GM18858 (cell line): ENCODE data around the gene ZNF362.
"Not testable (repeated sequence)": the region's sequence is repeated elsewhere in the genome, so short reads cannot be mapped to it uniquely, and the experiment has no call there.

ENCODE experiments used
- ATAC-seq: cut with Tn5 transposase; IDR thresholded peaks from one replicate; pipeline ENCODE4 v1.9.1; 2021; ENCODE audit not compliant: unreplicated experiment

Gene ZNF362, protein sequence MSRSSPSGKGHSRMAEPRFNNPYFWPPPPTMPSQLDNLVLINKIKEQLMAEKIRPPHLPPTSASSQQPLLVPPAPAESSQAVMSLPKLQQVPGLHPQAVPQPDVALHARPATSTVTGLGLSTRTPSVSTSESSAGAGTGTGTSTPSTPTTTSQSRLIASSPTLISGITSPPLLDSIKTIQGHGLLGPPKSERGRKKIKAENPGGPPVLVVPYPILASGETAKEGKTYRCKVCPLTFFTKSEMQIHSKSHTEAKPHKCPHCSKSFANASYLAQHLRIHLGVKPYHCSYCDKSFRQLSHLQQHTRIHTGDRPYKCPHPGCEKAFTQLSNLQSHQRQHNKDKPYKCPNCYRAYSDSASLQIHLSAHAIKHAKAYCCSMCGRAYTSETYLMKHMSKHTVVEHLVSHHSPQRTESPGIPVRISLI

DNA sequence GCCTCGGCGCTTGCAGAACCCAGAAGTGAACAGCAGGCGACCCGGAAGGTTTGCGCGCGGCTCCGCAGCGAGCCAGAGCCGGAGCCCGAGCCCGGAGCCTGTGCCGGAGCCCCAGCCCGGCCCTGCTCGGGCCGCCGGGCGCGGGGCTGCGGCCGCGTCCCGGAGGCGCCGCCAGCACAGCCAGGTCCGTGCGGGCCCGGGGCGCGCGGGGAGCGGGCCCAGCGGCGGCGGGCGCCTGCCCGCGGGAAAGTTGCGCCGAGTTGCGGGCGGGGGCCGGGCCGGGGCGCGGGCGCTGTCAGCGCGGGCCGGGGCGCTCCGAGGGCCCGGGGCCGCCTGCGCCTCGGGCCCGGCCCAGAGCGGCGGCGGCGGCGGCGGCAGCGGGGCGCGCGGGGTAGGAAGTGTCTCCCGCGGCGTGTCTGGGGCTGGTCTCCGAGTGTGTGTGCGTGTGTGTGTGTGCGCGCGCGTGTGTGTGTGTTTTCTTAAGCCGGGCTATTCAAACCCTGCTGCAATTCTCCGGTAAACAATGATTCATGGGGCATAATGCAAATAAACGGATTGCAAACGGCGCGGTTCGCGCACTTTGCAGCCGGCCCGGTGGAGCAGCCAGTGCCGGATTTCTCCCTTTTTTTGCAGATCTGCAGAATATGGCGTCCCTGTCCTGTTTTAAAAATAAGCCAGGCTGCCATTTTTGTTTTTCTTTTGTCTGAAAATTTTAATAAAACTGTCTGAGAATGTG is at the start of gene ZNF362:
Gene ZNF362, plus strand, starts transcription at position 22 of the 736 bp plus-strand sequence. CDS start 14,083 bp downstream, outside the sequence.
- no peak for ATAC-seq

DNA sequence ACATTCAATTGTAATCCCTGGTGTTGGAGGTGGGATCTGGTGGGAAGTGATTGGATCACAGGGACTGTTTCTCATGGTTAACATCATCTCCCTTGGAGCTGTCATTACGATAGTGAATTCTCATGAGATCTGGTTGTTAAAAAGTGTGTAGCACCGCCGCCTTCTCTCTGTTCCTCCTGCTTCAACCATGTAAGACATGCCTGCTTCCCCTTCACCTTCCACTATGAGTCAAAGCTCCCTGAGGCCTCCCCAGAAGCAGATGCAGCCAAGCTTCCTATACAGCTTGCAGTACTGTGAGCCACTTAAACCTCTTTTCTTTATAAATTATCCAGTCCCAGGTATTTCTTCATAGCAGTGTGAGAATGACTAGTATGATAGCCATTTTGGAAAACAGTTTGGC is 44.3 kb upstream of the ZNF362 start:
- no peak for ATAC-seq

DNA sequence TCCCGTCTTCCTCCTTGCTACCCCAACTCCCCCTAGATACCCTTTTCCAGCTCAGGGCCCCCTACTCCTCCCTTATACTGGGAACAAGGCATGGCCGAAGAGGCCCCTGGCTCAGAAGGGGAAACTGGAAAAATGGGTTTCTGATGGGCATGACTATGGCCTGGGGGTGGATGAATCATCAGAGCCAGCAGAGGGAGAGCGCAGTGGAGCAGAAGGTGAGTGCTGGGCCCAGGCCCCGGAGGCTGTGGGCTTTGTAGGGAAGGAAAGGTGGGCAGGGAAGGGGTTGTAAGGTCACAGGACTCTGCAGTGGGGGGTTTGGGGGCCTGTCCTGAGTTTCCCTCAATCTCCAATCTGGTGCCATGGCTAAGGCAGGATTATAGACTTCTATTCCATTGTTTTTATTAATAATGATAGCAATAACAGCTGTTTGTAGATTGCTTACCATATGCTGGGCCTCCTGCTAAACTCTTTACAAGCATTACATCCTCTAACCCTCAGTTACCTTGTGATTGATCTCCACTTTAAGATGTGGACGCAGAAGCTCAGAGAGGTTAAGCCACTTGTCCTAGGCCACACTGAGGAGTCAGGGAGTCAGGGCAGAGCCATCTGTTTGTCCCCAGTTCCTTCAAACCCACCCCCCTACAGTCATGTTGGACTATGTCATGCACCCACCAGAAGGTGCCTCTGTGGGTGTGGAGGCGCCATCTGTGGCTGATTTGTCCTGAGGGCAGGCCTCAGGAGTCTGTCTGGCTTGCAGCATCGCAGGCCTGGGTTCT is 36.2 kb upstream of the ZNF362 start:
- no peak for ATAC-seq

DNA sequence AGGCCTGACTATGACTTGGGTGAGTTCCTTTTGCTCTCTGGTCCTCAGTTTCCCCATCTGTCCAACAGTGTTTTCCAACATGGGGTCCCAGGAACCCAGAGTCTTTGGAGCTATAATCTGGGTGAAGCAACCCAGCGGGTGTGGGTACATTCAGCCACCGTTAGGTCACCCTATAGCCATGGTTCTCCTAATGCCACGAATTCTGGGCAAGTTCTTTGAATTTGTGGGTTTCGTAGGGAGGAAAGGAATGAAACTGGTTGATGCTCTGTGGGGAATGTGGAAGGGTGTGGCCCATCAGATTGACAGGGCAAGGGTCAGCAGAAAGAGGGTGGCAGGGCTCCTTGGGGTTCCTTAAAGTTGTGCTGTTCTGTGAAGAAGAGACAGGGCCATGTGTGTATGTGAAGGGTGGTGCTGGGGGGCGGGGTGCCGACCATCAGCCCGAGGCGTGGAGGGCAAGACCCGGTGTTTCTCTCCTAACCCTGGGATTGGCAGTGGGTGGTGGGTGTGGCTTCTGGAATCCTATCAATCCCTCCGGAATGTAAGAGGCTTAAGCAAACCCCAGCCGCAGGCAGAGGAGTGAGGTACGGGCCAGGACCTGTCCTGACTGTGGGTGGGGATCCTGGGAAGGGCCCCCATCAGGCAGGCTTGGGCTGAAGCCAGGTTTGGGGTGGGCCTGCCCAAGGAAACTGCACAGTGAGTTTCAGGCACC is 35.5 kb upstream of the ZNF362 start:
- ATAC-seq = no peak

DNA sequence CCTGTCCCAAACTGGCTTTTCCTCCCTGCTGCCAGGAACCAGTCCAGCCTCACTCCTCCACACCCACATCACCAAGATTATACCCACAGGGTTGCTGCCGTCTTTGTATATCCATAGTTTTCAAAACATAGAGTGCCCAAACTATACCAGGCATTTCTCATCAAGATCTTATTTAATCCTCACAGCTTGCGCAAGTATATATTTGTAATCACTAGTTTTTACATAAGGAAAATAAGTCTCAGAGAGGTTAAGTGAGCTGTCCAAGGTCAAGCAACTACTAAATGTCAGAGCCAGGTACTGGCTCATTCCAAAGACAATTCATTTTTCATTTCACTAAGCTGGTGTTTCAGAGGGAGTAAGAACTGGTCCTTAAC is 34.9 kb upstream of the ZNF362 start:
- no peak for ATAC-seq

DNA sequence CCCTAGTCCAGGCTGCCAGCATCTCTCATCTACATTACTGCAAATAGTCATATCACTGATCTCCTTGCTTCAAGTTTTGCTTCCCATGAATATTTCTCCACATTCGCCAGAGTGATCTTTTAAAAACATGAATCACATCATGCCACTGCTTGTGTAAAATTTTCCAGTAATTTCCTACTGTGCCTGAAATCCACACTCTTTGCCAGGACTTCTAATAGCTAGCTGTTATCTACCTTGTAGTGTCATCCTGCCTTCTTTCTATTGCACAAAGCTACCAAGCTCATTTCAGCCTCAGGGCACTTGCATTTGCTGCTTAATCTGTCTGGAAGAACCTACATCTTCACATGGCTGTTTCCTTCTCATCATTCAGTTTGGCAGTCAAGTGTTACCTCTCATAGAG is 33.9 kb upstream of the ZNF362 start:
- no peak for ATAC-seq

DNA sequence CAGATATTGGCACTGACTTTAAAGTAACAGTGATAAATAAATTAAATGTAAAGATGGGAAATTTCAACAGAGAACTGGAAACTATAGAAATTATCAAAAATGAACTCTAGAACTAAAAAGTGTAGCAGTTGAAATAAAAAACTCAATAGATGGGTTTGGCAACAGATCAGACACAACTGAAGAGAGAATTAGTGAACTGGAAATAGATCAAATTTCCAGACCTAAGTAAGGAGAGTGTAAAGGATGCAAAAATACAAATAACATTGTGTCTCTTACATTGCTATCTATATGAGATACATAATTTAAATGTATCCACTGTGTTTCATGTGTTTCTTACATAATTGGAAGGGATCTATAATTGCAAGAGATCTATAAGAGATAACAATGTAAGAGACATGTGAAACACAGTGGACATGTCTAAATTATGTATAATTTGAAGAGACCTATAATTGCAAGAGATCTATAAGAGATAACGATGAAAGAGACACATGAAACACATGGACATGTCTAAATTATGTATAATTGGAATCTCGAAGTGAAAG is 32.1 kb upstream of the ZNF362 start:
- no peak for ATAC-seq

DNA sequence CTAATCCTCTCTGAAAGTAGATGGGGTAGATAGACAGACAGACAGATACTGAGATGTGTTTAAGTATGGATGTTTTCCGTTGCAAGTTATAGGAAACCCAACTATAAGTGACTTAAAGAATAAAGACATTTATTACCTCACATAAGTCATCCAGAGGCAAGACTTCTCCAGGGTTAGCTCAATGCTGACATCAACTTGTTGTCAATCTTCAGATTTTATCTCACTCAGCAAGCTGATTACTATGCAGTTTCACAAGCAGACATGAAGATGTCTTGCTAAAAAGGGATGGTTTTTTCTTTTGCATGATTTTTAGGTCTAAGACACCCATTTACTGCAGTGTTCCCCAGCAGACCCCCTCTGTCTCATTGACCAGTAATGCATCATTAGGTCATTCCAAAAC is 30.7 kb upstream of the ZNF362 start:
- no peak for ATAC-seq

DNA sequence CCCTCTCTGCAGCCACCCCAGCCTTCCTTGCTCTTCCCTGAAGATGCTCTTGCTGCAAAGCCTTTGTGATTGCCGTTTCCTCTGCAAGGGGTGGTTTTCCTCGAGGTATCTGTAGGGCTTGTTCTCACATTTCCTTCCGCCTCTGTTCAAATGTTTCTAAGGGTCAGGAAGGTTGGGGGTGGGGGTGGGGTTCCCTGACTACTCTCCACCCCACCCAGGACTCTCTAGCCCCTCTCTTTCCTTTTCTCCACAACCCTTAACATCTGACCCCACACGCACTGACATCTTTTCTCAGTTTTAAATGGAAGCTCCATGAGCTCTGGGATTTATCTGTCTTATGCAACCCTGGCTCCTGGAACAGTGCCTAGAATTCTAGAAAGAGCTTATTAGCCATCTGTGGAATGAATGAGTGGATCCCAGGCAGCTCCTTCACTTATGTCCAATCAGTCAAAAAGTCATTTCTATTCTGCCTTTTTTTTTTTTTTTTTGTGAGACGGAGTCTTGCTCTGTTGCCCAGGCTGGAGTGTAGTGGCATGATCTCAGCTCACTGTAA is 27.3 kb upstream of the ZNF362 start:
- ATAC-seq = no peak

DNA sequence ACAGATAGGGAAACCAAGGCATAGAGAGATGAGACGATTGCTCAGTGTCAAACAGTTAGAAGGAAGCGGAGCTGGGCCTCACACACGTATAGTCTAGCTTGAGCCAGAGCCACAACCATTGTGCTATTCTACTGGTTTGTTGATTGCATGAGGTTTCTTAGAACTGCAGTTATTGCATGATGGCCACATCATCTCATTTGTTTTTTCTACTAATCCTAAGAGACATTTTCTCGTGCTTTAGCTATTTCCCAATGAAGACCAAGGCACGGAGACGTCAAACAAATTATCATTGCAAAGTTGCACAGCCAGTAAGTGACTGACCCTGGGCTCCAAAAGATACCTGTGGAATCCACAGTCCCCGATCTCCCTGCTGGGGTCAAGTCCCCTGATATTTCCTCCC is 25.1 kb upstream of the ZNF362 start:
- ATAC-seq = no peak

DNA sequence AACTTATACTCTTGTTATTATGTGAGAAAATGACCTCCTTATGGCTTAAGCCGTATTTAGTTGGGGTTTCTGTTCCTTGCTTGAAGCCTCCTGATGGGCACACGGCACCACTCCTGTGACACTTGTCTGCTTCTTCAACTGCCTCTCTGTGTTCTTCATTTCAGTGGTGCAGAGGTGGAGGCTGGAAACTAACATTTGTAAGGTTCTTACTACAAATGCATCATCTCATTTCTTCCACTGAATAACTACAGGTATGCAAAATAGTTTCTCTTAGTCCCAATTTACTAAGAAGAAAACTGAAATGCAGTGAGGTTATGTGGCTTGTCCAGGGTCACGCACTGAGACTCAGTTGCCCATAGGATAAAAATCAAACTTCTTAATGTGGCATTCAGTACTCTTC is 23.6 kb upstream of the ZNF362 start:
- no peak for ATAC-seq

DNA sequence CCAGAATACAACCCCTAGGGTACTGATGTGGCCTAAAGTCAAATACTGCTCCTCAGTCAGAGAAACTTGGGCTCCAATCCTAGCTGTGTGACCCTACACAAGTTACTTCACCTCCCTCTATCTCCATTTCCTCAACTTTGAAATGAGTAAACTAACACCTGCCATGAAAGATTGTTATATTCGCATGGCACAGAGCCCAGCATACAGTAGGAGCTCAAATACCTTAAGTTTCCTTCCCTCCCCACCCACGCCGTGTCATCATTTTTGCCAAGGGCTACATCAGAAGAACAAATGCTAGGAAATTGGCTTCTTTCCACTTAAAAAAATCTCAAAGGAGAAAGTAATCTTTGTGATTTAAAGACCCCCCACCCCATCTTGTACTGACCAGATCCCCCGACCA is 22.2 kb upstream of the ZNF362 start:
- no peak for ATAC-seq

DNA sequence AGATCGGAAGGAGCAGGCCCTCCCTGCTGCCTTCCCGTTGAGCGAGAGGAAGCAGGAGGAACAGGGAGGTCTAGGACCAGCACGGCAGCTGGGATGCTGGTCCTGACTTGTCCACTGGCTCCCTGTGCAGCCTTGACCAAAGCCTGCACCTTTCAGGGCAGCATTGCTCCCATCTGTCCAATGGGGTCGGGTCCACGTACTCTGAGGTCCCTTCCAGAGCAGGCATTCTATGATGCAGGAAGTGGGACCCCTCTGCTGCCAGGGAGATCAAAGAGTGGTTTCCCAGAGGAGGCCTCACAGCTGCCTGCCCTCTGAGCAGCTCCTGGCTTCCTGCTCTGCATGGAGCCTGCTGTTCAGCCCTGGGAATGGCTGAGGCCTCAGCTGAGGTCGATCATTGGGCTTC is 21.7 kb upstream of the ZNF362 start:
- no peak for ATAC-seq

DNA sequence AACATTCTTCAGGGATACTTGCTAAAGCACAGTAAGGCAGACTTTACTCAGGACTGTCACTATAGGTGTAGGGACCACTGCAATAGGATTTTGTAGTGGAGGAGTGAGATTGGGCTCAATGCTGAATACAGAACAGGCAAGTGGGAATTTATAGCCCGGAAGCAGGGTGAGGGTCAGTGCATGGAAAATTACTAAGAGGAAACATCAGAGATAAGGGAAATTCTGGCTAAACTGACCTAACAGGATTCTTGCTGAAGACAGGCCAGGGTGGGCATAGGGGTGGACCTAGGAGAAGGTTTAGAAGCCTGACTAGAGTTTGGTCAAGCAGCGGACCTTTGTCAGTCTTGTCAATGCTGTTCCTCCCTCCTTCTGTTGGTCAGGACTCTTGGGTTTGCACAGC is 20.8 kb upstream of the ZNF362 start:
- no peak for ATAC-seq

DNA sequence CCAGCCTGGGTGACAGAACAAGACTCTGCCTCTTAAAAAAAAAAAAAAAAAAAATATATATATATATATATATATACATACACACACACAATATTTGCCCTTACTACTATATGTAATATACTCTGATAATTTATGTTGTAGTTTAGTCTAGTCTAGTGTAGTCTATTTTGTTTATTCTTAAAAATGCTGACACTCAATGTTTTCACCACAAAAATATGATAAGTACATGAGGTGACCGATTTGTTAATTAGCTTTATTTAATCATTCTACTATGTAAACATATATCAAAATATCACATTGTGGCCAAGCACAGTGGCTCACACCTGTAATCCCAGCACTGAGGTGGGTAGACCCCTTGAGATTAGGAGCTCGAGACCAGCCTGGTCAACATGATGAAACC is 19.8 kb upstream of the ZNF362 start:
- no peak for ATAC-seq

DNA sequence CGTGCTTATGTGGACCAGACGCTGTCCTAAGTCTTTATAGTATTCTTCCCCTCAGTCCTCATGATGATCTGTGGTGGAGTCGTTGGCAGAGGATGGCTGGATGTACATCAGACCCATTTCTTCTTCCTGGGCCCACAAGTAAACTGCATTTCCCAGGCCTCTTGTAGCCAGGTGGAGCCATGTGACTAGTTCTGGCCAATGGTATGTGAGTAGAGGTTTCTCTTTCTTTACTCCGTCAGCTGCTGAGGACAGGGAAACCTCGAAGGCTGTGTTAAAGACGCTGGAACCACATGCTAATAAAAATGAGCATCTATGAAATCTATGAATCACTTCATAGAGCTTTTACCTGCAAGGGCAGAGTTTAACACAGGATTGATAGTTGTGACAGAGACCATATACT is 18.7 kb upstream of the ZNF362 start:
- no peak for ATAC-seq

DNA sequence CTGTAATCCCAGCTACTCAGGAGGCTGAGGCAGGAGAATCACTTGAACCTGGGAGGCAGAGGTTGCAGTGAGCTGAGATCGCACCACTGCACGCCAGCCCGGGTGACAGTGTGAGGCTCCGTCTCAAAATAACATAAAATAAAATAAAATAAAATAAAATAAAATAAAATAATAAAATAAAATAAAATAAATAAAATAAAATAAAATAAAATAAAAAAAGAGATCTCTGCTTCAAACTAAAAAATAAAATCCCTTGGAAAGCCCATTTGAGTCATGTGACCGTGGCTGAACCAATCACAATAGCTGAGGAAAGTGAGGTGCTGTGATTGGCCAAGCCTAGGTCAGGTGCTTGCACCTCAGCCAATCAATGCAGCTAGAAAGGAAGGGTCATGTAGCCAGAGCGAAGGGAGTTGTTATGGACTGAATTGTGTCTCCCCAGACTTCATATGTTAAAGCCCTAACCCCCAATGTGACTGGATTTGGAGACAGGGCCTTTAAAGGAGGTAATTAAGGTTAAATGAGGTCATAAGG is 18.0 kb upstream of the ZNF362 start:
- ATAC-seq = not testable (repeated sequence)

DNA sequence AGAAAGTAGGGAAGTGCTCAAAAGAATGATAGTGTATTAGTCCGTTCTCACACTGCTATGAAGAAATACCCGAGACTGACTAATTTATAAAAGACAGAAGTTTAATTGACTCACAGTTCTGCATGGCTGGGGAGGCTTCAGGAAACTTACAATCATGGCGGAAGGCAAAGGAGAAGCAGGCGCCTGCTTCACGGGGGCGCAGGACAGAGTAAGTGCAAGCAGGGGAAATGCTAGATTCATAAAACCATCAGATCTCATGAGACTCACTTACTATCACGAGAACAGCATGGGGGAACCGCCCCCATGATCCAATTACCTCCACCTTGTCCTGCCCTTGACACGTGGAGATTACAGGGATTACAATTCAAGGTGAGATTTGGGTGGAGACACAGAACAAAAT is 16.9 kb upstream of the ZNF362 start:
- not testable (repeated sequence) for ATAC-seq

DNA sequence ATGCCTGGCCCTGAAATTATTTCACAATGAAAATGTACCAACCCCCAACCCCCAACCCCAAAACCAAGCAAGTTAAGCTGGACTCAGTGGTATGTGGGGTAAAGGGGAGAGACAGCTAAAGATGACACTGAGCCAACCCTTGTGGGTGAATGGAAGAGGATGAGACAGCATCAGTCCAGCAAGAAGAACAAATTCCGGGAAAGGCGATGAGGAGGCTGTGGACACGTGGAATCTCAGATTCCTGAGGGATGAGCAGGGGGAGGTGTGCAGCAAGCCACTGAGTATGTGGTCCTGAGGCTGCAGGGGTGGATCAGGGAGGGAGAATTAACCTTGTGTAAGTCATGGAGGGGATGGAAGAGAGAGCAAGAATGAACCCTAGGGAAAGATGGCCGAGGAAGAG is 14.4 kb upstream of the ZNF362 start:
- ATAC-seq = no peak

DNA sequence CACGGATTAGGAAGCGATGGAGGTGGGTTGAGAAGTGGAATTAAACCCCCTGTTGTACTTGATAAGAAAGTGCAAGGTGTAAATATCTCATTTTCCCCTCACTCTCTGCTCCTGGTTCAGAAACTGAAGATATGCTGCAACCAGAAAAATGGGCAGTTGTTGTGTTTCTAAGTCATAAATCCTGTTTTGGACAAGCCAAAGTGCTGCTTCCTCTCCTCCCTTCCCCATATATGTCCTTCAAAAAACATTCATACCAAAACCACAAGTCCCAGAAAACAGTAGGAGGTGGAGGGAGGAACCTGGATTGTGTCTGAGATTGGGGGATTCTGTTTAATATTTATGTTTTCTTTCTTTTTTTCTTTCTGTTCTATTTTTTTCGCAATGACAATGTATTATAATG is 13.6 kb upstream of the ZNF362 start:
- no peak for ATAC-seq
